Amygdala (tissue), 56 donors: ENCODE measurements around the gene PRKCE.
A peak's percentile ranks its signal among the peaks of the same experiment; 100 is the strongest.

Source experiments
- DNase-seq, 56 donors: peaks; one replicate each; lab custom pipeline; 2025; lab: John Stamatoyannopoulos, UW

Gene PRKCE

GRCh38 chr2:46164529-46165301, 513.2 kb downstream of the PRKCE start:
- peak in 14 of 56 donors; percentile 9 to 62 (median 26) for DNase-seq

- DNase-seq, result no peak
Measured at GRCh38 chr2:46165916-46166315, 514.4 kb downstream of the PRKCE start.

- no peak for DNase-seq
Measured at GRCh38 chr2:46167406-46167805, 515.9 kb downstream of the PRKCE start.

GRCh38 chr2:46167924-46168323, 516.4 kb downstream of the PRKCE start:
- no peak for DNase-seq

- no peak for DNase-seq
Measured at GRCh38 chr2:46169467-46169866, 518.0 kb downstream of the PRKCE start.

- DNase-seq, result no peak
Measured at GRCh38 chr2:46170026-46170425, 518.6 kb downstream of the PRKCE start.

- DNase-seq, result no peak
Measured at GRCh38 chr2:46170611-46171350, 519.3 kb downstream of the PRKCE start.

- peak in 5 of 56 donors; percentile 11 to 32 (median 19) for DNase-seq
Measured at GRCh38 chr2:46171411-46171953, 520.0 kb downstream of the PRKCE start.

- no peak for DNase-seq
Measured at GRCh38 chr2:46171996-46172546, 520.6 kb downstream of the PRKCE start.

GRCh38 chr2:46173030-46173429, 521.6 kb downstream of the PRKCE start:
- no peak for DNase-seq

GRCh38 chr2:46173636-46174250, 522.3 kb downstream of the PRKCE start:
- DNase-seq, result no peak

GRCh38 chr2:46174345-46175170, 523.1 kb downstream of the PRKCE start:
- DNase-seq, result no peak

GRCh38 chr2:46175419-46175818, 523.9 kb downstream of the PRKCE start:
- DNase-seq, result no peak

GRCh38 chr2:46177461-46178089, 526.1 kb downstream of the PRKCE start:
- no peak for DNase-seq

- DNase-seq, result no peak
Measured at GRCh38 chr2:46179037-46179621, 527.7 kb downstream of the PRKCE start.

GRCh38 chr2:46180189-46180588, 528.7 kb downstream of the PRKCE start:
- DNase-seq, result no peak

GRCh38 chr2:46181306-46181705, 529.8 kb downstream of the PRKCE start:
- DNase-seq, result no peak

GRCh38 chr2:46181789-46182530, 530.5 kb downstream of the PRKCE start:
- DNase-seq, result no peak
